ENCODE measurements around the gene HAND2.

GRCh38 chr4:173478201-173478912 is 51.7 kb downstream of the HAND2 start:
- TF ChIP-seq CTCF (IDR thresholded peaks at IDR 0.05), result no peak
- TF ChIP-seq POLR2AphosphoS5 (IDR thresholded peaks at IDR 0.05; ENCODE audit: insufficient read depth in 1 of 2, low read depth in 1 of 2), result no peak

All from vagina (tissue), 2 donors.